Measurements from ENCODE around the gene POLR2F.

The POLR2F gene

GRCh38 chr22:38006906-38007305 is 53.4 kb downstream of the POLR2F start:
- no peak for DNase-seq (ENCODE audit: low spot score)

GRCh38 chr22:38007330-38007902 is 53.9 kb downstream of the POLR2F start:
- no peak for DNase-seq (ENCODE audit: low spot score)

GRCh38 chr22:38009000-38009806 is 55.7 kb downstream of the POLR2F start:
- DNase-seq (ENCODE audit: low spot score): no peak

- DNase-seq (ENCODE audit: low spot score): peak; percentile 5
These were observed 59.1 kb downstream of the POLR2F start for GRCh38 chr22:38012604-38013072.

- no peak for DNase-seq (ENCODE audit: low spot score)
These were observed 60.6 kb downstream of the POLR2F start for GRCh38 chr22:38014083-38014482.

- no peak for DNase-seq (ENCODE audit: low spot score)
These were observed 63.0 kb downstream of the POLR2F start for GRCh38 chr22:38016182-38017151.

GRCh38 chr22:38017272-38017920 is 63.9 kb downstream of the POLR2F start:
- DNase-seq (ENCODE audit: low spot score): peak; percentile 21

- no peak for DNase-seq (ENCODE audit: low spot score)
These were observed 64.7 kb downstream of the POLR2F start for GRCh38 chr22:38017939-38018885.
